Activated CD4-positive, alpha-beta T cell treated with anti-CD3 and anti-CD28 coated beads, Interleukin-2, amount 50 U/mL, for 48 hours (primary cell): Measurements from ENCODE around the gene CERK.

Experiments
- DNase-seq, 2 experiments: peaks; one replicate each; pipeline ENCODE4 v3.0.0-alpha.2; 2020

CERK gene

GRCh38 chr22:46731246-46732040, 6.6 kb downstream of the CERK start:
- no peak for DNase-seq

GRCh38 chr22:46730568-46731245, 7.3 kb downstream of the CERK start:
- DNase-seq, result no peak

GRCh38 chr22:46728470-46728869, 9.6 kb downstream of the CERK start:
- DNase-seq, result no peak

- no peak for DNase-seq
Observed at GRCh38 chr22:46727813-46728364, 10.2 kb downstream of the CERK start.

- no peak for DNase-seq
Observed at GRCh38 chr22:46726986-46727317, 11.1 kb downstream of the CERK start.

- no peak for DNase-seq
Observed at GRCh38 chr22:46726066-46726985, 11.7 kb downstream of the CERK start.

GRCh38 chr22:46725096-46725495, 13.0 kb downstream of the CERK start:
- no peak for DNase-seq

GRCh38 chr22:46723882-46724281, 14.2 kb downstream of the CERK start:
- DNase-seq, result no peak

- DNase-seq, result no peak
Observed at GRCh38 chr22:46721501-46722085, 16.5 kb downstream of the CERK start.

- DNase-seq, result no peak
Observed at GRCh38 chr22:46719921-46720320, 18.1 kb downstream of the CERK start.

GRCh38 chr22:46714550-46714949, 23.5 kb downstream of the CERK start:
- no peak for DNase-seq

GRCh38 chr22:46712288-46712687, 25.8 kb downstream of the CERK start:
- no peak for DNase-seq

GRCh38 chr22:46710806-46711205, 27.2 kb downstream of the CERK start:
- no peak for DNase-seq

- no peak for DNase-seq
Observed at GRCh38 chr22:46708766-46709330, 29.2 kb downstream of the CERK start.

GRCh38 chr22:46707827-46708570, 30.1 kb downstream of the CERK start:
- DNase-seq, result no peak

- DNase-seq, result no peak
Observed at GRCh38 chr22:46707305-46707704, 30.7 kb downstream of the CERK start.

GRCh38 chr22:46706060-46706459, 32.0 kb downstream of the CERK start:
- no peak for DNase-seq

- DNase-seq, result no peak
Observed at GRCh38 chr22:46703996-46704370, 34.1 kb downstream of the CERK start.

GRCh38 chr22:46703171-46703995, 34.7 kb downstream of the CERK start:
- DNase-seq, result no peak

GRCh38 chr22:46701262-46701661, 36.8 kb downstream of the CERK start:
- DNase-seq, result no peak

GRCh38 chr22:46699091-46699490, 39.0 kb downstream of the CERK start:
- DNase-seq, result no peak
